CD4-positive, alpha-beta T cell treated with Interleukin-2 at 100 ng/mL for 4 hours (primary cell): ENCODE data around the gene CTXN2.

Experiments
- DNase-seq: peaks from one replicate; pipeline ENCODE4 v3.0.0-alpha.2; 2020; ENCODE audit warnings: low spot score

Gene CTXN2

DNA sequence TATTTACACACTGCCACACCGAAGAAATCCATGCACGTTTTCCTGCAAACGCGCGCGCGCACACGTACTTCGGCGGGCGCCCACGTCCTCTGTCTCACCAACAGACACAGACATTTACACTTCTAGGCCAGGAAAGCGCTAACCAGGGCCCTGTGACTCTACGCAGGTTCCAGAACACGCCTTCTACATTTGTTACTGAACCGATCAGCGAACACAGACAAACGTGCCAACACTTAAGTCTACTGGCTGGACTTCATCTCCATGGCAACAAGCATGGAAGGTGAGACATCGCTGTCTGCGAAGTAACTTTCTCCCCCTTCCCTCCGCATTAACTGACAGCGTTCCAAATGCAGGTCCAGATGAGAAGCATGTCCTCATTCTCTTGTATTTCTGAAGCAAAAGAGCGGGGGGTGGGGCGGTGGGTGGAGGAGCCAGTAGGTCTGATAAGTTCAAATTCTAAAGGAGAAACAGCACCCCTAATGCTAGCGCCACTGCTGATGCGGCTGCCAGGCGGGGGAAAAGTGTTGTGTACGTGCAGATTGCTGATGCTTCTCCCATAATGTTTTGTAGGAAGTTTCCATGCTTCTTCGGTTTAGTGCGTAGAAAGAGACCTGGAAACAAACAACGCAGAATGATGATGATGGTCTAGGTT, at the start of gene CTXN2:
TSS of gene CTXN2 (plus strand) at position 92 of the 652 bp plus-strand sequence. CDS start 9,636 bp downstream, outside the sequence.
- DNase-seq = no peak

DNA sequence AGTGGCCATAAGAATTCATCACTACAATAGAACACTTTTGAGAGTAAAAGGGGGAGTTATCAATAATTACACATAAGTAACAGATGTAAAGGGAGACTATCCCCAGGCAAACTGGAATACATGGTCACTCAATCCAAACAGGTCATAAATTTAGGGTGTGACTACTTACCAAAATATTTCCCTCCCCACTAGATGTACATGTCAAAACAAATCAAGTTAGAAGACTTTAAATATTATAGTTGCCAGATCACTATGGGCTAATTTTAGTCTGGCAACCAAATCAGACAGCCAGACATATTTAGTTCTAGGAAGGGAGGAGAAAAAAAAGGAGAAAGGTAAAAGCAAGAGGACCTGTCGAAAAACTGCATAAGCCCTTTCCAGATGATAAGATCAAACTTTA, 47.6 kb upstream of the CTXN2 start:
- no peak for DNase-seq

DNA sequence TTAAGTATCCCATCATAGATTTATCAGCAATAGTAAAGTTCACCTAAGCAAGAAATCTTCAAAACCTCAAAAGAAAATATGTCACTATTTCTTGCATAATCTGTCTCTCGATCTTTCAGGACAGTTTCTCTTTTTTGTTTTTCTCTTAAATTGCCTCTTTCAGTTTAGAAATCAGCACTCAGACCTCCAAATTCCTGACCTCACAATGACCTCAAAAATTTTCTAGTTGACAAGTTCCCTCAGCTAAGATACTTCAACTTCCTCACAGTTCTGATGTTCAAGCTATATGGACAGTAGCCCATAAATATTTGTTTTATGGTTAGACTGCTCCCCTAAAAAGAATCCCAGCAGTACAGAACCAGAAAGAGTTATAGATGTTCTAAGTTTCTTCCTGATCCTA, 46.6 kb upstream of the CTXN2 start:
- DNase-seq = no peak

DNA sequence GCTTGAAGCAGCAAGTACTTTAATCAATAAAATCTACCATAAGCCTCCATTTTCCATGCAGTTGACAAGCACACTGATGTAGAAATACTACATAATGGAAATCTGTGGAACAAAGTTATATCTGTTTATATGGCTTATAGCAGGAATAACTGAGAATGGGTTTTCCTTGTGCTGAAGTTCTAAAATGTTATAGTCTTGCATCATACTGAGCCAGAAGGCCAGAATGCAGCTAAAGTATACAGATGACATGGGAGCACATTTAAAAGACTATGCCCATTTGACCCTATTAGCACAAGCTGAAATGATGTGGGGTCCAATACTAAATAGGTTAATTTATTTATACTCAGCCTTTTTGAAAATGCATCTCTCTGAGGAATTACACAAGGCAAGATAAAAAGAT, 45.5 kb upstream of the CTXN2 start:
- DNase-seq = no peak

DNA sequence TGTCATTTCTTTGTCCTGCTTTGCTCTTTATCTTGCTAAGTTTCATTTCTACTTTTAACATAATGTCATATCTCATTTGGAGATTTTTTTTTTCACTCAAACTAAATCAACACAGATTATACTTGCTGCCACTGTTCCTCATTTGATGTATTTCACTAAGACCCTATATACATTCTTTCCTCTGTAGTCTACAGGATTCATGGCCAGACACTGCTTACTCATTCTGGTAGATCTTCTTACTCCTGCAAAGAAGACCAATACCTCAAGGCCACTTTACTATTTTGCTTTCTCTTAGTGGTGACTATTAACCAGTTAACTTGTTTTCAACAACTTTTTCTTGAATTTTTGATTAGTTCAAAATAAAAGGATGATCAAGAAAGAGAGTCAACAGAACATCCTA, 44.1 kb upstream of the CTXN2 start:
- no peak for DNase-seq

DNA sequence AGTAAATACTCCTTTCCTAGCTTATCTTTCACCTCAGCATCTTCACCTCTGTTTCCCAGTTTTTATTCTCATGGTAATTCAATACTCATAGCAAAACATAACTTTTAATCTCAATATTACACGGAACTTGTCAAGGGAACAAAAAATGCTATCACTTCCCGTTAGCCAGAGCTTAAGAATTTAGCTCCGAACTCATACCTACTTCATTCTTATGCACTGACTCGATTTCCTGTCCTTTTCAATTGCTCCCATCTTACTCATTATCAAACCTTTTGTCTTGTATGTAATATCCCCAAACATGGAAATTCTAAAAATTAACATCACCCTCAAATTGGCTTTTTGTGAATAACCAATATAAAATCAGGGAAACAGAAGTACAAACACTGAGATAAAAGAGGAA, 41.6 kb upstream of the CTXN2 start:
- no peak for DNase-seq

DNA sequence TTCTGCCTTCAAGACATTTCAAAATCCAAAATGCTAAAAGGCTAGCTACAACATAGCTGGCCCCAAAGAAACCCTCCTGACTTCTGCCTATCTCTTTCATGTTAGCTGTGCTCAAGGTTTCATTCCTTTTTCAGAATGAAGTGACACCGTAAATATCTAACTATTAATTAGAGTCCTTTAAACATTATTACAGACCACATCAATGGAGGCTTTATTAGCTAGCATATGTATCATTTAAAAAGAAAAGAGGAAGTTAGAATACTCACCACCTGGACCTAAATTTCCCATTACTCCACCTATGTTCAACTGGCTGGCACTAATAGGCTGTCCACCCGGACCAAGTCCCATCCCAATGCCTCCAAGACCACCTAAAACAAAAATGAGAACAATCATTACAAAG, 37.9 kb upstream of the CTXN2 start:
- no peak for DNase-seq

DNA sequence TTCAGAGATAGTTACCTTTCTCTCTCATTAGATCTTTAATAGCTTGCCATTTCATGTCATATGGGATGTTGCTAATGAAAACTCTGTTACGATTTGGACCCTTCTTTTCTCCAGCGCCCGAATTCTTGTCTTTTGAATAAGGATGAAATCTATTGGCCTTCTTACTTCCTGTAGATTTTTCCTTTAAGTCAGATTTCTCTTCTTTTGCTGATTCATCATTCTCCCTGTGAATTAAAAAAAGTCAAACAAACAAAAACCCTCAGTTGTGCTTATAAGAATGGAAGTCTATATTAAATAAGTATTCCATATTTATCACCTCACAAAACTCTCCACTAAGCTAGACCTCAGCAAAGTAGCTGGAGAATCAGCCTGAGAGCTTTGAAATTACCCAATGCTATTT, 22.8 kb upstream of the CTXN2 start:
- DNase-seq = no peak

DNA sequence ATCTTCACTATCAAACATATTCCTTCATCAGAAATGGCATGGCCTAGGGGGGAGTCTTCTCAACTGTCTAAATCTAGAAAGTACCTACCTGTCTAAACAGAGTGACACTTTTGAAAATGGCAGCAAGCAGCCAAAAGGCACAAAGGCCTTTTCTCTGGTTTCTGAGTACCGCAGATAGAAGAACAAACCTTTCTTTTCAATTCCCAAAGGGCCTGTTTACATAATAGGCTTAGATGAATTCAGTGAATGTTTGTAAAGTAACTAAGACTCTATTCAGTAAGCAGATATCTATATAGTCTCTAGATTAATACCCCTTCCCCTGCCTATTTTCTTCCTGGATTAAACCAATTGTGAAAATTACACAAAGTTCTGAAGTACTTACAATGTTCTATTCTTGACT, 20.5 kb upstream of the CTXN2 start:
- no peak for DNase-seq

DNA sequence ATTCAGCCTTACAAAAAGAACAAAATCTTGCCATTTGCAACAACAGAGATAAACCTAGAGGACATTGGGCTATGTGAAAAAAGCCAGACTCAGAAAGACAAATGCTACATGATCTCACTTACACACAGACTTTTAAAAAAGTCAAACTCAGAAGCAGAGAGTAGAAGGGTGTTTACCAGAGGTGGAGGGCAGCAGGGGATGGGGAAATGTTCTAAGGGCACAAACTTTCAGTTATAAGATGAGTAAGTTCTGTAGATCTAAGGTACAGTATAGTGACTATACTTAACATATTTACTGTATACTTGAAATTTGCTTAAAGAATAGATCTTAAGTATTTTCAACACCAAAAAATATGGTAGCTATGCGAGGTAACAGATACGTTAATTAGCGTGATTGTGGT, 16.3 kb upstream of the CTXN2 start:
- no peak for DNase-seq

DNA sequence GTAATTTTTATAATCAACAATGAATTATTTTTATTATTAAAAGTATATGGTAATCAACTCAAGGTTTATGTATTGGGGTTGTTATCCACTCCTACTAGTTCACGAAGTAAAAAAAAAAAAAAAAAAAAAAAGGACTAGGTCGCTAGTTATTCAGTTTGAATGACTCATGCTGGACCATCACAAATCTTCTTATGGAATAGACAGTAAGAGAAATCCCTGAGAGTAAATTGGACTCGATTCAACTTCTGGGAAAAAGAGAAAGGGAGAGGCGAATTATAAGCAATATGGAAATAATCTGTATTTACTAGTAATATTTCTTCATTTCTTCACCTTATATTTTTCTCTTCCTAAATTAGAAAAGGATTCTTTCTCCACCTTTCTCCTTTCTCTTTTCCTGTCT, 15.4 kb upstream of the CTXN2 start:
- no peak for DNase-seq

DNA sequence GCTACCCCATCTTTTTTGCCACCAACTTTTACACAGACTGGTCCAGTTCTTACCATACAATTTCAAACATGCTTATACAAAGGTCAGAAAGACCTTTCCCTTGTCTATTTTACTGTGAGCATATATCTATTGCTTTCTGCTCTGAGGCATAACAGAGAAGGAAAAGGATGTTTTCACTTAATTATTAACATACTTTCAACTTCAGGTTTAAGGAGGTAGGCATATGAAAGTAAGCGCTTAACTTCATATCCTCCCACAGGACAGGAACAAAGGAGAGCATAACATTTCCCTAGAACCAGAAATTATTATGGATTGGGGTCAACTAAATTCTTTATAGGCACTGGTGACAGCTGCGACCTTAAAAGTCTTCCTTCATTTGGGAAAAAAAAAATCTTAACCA, 14.5 kb upstream of the CTXN2 start:
- no peak for DNase-seq

DNA sequence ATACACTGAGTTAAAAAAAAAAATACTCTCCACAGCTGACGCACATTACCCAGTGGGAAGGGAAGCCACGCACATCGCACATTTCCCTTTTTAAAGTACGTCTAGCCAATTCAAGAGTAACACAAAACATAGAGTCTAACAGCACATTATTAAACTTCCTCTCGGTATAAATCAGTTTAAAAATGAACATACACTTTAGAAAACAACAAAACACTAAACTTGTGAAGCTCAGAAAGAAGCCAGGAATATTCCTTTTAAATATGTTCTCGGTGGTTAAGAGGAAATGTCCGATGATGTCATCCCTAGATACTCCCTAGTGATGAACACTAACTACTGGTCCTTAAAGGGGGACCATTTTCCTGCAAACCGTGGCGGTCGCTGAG, 14.1 kb upstream of the CTXN2 start:
- DNase-seq = peak; percentile 27

DNA sequence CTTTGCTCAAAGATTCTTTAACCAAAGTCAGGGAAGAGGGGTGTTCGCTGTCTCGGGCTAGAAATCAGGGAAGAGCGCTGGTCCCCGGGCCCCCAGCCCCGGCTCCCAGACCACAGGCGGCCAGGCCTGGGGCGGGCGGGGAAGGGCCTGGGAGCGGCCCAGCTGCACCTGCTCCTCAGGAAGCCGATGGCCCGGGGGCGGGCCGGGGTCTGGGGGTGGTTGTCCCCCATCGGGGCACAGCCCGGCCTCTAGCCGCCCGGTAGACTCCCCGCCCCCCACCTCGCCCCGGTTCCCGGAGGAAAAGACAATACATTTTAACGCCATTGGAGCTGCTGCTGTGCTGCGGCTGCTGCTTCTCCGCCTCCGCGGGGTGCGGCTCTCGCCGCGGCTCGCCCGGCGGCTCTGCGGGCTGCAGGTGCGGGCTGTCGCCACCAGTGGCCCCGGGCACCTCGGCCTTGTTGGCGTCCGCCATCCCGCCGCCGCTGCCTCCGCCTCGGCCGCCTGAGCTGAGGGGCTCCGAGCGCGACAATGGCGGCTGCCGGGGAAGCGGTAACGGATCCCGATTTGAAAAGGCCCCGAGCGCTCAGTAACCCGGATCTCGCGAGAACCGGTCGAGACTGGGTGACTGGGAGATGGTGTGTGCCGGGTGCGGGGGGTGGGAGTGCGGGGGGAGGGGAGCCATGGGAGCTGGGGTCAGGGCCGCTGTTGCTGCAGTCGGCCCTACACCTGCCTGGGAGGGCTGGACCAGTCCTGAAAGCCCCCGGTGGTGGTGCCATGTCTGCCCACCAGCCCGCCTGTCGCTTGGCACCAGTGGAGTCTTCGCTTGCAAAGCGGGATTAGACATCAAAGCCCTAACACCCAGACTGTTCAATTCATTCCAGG, 13.5 kb upstream of the CTXN2 start, which contains the start of gene MYEF2:
TSS of gene MYEF2 (minus strand) at position 530 of the 882 bp plus-strand sequence. CDS start at position 472, 58 bp downstream.
- peak; percentile 61 for DNase-seq

DNA sequence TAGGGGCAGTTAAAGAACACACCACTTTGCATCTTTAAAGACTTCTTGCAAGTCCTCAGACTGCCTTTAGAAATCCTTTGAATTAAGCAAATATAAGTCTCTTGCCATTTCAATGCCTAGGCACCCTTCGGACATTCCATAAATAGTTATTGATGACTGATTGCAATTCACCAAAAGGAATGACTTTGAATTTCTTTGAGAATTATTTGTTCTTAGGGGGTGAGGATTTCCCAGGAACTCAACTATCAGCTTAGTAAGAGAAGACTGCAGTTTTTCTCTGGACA, 12.9 kb upstream of the CTXN2 start:
- DNase-seq = no peak

DNA sequence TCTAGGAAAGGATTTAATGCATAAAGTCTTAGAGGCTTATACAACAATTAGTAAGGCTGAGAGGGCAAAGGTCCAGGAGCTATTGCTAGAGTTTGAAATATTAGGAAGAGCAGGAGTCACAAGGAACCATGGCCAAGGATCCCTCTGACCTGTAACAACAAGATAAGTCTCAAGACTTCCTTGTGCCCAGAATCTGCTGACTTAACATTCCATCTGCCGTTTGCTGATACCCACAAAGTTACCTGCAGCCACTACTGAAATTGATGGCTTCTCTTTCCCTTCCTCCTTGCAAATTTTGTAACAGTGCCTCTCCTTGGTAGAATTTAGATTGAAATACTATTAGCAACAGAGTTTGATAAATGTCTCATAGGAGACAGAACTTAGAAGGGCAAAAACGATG, 8.7 kb upstream of the CTXN2 start:
- DNase-seq = no peak

DNA sequence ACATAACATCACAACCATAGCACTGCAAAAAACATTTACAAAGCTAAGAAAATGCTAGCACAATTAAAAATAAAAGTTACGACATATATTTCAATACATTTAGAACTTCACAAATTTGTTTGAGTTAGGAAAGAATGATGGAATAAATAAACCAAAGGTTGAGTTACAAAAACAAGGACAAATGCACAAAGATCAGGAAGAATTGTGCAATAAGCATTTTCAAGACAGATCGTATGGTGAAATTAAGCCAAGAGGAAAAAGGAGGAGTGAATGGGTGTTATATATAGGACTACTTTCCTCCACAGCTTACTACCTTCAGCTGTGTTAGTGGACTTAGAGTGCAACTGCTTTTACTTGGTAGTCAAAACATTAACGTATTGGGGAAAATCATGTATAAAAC, 5.9 kb upstream of the CTXN2 start:
- DNase-seq = no peak

DNA sequence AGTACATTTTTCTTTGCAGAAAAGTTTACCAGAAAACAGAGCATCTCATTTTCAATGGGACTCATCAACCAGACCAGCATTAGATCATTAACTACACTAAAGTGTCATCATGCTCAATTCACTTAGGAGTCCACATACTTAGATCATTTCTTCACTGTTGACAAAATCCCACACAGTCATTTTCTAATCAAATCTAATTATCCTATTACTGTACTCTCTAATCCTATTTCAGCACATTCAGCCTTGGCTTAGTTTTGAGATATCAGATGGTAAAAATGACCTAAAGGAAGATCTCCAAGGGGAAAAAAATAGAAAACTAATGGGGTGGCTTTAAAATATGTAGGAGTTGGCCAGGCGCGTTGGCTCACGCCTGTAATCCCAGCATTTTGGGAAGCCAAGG, 5.2 kb upstream of the CTXN2 start:
- DNase-seq = no peak

DNA sequence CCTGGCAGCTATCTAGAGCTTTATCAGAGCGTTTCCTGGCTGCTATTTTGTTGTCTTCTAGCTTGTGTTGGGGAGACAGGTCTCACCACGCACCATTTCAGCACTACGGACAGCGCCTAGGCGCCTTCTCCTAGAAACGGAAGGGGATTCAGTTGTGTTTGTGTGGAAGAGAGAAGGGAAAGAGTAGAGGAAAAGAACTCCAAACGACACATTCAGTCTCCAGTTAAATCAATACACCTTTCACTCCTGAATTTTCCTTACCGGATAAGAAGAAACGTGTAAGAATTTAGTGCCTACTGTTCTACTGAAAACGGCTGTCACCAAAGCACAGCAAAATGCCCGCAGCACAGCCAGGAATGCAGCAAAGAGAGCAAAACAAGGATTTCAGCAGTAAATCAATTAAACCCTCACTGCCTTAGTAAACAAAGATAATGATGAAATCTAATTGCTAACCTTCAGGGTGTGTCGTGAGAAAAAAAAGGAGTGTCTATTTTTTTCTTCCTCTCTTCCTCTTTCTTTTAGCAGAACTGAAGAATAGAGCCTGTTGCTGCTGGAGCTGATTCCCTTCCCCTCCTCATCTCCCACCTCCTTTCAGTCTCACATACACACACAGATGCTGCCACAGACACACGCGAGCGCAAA, 412 bp upstream of the CTXN2 start:
- DNase-seq = peak; percentile 18

DNA sequence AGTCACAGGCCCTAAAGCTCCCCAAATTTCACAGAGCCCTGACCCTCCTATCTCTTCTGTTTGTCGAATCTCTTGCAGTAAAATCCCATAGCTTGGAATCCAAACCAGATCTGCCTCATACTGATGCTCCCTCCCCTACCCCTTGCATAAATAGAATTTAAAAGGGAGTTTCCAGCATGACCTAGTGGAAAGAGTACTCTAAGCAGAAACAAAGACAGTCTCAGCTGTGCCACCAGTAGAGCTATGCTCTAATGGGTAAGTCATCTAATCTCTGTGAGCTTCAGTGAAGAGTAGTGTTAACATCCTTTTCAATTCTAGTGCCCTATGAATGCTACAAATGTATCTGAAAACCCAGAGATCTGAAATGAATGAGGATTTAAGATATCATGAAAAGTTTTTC, 10.6 kb downstream of the CTXN2 start:
- no peak for DNase-seq

DNA sequence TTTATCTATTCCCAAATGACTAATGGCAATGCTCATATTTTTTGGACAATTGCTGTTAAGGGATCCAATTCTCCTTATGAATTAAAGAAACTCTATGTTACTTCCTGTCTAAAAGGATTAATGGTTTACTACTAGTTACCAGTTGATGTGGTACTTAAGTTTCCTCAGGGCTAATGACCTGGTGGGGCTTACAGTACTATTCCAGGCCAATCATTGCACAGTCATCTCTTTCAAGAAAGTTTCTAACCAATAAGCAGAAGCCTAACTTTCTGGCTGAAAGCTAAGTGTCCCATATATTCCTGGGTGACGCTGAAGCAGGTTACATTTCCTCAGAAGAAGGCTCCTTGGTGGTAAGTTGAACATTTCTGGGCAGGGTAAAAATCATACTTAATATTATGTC, 14.5 kb downstream of the CTXN2 start, which contains the start of gene SLC12A1:
TSS of gene SLC12A1 (plus strand) at position 322 of the 400 bp plus-strand sequence. CDS start 1,418 bp downstream, outside the sequence.
- no peak for DNase-seq

DNA sequence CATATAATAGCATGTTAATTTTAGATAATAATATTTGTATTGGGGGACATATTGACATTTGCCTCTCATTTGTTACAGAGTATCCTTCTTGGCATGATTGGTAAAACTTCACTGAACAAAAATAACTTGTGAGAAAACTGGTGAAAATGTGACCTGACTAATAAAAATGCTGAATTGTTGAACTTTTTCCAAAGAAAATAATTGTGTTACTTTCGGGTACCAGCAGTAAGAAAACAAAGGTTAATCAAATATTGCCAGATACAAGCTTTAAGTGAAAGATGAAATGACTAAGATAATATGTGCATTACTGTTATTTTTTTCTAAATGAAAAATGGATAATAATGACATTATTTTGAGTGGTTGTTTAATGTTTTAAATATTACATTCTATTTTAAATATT, 29.8 kb downstream of the CTXN2 start:
- no peak for DNase-seq

DNA sequence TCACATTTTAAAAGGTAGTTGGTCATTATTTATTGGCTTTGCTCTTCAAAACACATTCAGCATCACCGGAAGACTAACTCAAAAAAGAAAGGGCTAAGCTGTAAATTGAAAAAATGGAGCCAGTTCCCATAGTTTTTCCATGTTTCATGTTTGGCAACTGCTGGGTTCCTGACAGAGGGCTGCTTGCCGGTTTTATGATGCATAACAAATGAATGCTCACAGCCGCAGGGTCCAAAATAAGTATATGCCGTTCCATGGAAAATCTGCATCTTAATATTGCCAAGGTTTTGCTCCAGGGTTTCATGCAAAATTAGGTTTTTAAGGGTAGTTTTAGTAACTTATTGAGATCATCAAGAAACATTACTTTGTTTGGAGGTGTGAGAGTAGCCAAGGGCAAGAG, 30.4 kb downstream of the CTXN2 start:
- no peak for DNase-seq
